Measurements from ENCODE around the gene RNF13. TPM values are rescaled to one million over a fixed set of nuclear protein-coding genes. Genes with fewer than 3 reads are reported as not detected.
"Not testable (repeated sequence)": the region's sequence is repeated elsewhere in the genome, so short reads cannot be mapped to it uniquely, and the experiment has no call there.

Gene RNF13
- total and polyA plus RNA-seq, 2 donors (not counting 1 experiment from before 2014, with no cell fraction given): 38.0 to 86.5 TPM

- H3K27me3 ChIP-seq (replicated peaks in 1 of 4; ENCODE audit: control extremely low read depth in 1 of 4, control insufficient read depth in 3 of 4, insufficient read depth in 4 of 4, low read length in 3 of 4); CTCF ChIA-PET; H2AFZ ChIP-seq (ENCODE audit: insufficient read depth, low read depth, low read length, poor library complexity, severe bottlenecking); POLR2A ChIA-PET; H3K27ac ChIP-seq (ENCODE audit: low read length in 2 of 2); H3K27me3 Mint-ChIP-seq; DNase-seq; H3K36me3 ChIP-seq (replicated peaks in 1 of 2; ENCODE audit: control extremely low read depth in 1 of 2, control insufficient read depth in 1 of 2, extremely low read depth in 1 of 2, insufficient read depth in 2 of 2, low read length in 1 of 2); H3K27ac Mint-ChIP-seq; H3K4me1 ChIP-seq (ENCODE audit: control insufficient read depth in 2 of 2, insufficient read depth in 2 of 2, low read length in 2 of 2); intact Hi-C loops (cut with micrococcal nuclease); H3K4me3 Mint-ChIP-seq; H3K4me3 ChIP-seq (ENCODE audit: control extremely low read depth in 1 of 5, extremely low read depth in 1 of 5, insufficient read depth in 1 of 5, low read depth in 2 of 5, low read length in 4 of 5); ATAC-seq (ENCODE audit: low read depth); H3K4me2 ChIP-seq (replicated peaks; ENCODE audit: low read depth, low read length, poor library complexity, severe bottlenecking); H3K9ac ChIP-seq (ENCODE audit: low read length): not testable (repeated sequence)
- WGBS (ENCODE audit: insufficient coverage): no CpG with 5 or more reads among the region's 3 CpGs
- Mint-ChIP-seq H3K9me3 (ENCODE audit: insufficient read depth) (peaks cover 25% of the 10 kb centered on the region), H3K4me1 (peaks cover 34% of the 10 kb centered on the region)
- peaks cover 16 to 32% (median 18%) of the 10 kb centered on the region in 3 donors for H3K9me3 ChIP-seq (ENCODE audit: control extremely low read depth in 1 of 3, control insufficient read depth in 2 of 3, insufficient read depth in 1 of 3, low read length in 2 of 3)
- H4K20me1 ChIP-seq (ENCODE audit: control insufficient read depth, insufficient read depth, low read length, poor library complexity, severe bottlenecking): peaks cover 57% of the 10 kb centered on the region
- H3K79me2 ChIP-seq (ENCODE audit: control insufficient read depth, insufficient read depth, low read length): peaks cover 90% of the 10 kb centered on the region
Measured at GRCh38 chr3:149839469-149839868, 26.5 kb downstream of the RNF13 start.

GRCh38 chr3:149839896-149840295, 26.9 kb downstream of the RNF13 start:
- H3K4me3 ChIP-seq (ENCODE audit: control extremely low read depth in 1 of 5, extremely low read depth in 1 of 5, insufficient read depth in 1 of 5, low read depth in 2 of 5, low read length in 4 of 5): no peak overlapping the region
- H3K9me3 ChIP-seq (ENCODE audit: control extremely low read depth in 1 of 3, control insufficient read depth in 2 of 3, insufficient read depth in 1 of 3, low read length in 2 of 3): peaks cover 11 to 28% (median 18%) of the 10 kb centered on the region in 3 donors
- no peak overlapping the region for H3K4me2 ChIP-seq (replicated peaks; ENCODE audit: low read depth, low read length, poor library complexity, severe bottlenecking)
- ATAC-seq (ENCODE audit: low read depth) (no peak), DNase-seq (no peak)
- no peaks in the 10 kb centered on the region for H3K27me3 ChIP-seq (replicated peaks in 1 of 4; ENCODE audit: control extremely low read depth in 1 of 4, control insufficient read depth in 3 of 4, insufficient read depth in 4 of 4, low read length in 3 of 4)
- H3K27ac ChIP-seq (ENCODE audit: low read length in 2 of 2): no peak overlapping the region
- Mint-ChIP-seq H3K27ac (no peak overlapping the region), H3K4me1 (peaks cover 34% of the 10 kb centered on the region), H3K4me3 (no peak overlapping the region), H3K27me3 (no peaks in the 10 kb centered on the region), H3K9me3 (ENCODE audit: insufficient read depth) (peaks cover 21% of the 10 kb centered on the region)
- peaks cover 89% of the 10 kb centered on the region for H3K79me2 ChIP-seq (ENCODE audit: control insufficient read depth, insufficient read depth, low read length)
- WGBS (ENCODE audit: insufficient coverage): no CpG with 5 or more reads among the region's 3 CpGs
- H4K20me1 ChIP-seq (ENCODE audit: control insufficient read depth, insufficient read depth, low read length, poor library complexity, severe bottlenecking): peaks cover 57% of the 10 kb centered on the region
- intact Hi-C loops (cut with micrococcal nuclease): no loop called here
- ChIA-PET POLR2A (no interaction called here), CTCF (no interaction called here)
- peaks cover 3 to 5% of the 10 kb centered on the region in 2 experiments for H3K36me3 ChIP-seq (replicated peaks in 1 of 2; ENCODE audit: control extremely low read depth in 1 of 2, control insufficient read depth in 1 of 2, extremely low read depth in 1 of 2, insufficient read depth in 2 of 2, low read length in 1 of 2)
- peaks cover 8 to 9% of the 10 kb centered on the region in 2 donors for H3K4me1 ChIP-seq (ENCODE audit: control insufficient read depth in 2 of 2, insufficient read depth in 2 of 2, low read length in 2 of 2)
- no peak overlapping the region for H2AFZ ChIP-seq (ENCODE audit: insufficient read depth, low read depth, low read length, poor library complexity, severe bottlenecking)
- no peak overlapping the region for H3K9ac ChIP-seq (ENCODE audit: low read length)
- TF ChIP-seq EZH2 (IDR thresholded peaks at IDR 0.05; ENCODE audit: borderline replicate concordance, insufficient read depth, low read depth, low read length, poor library complexity, severe bottlenecking): no peak
